GM23338 (cell line): ENCODE results near the gene SRGN. TPM values are rescaled to one million over a fixed set of nuclear protein-coding genes. Genes with fewer than 3 reads are reported as not detected.

Experiments used
- ETS1 ChIP-seq: IDR thresholded peaks from 2 replicates; pipeline ENCODE4 v1.6.1; 2016; ENCODE audit warnings: antibody characterized with exemption
- EZH2 ChIP-seq: fragments of 200-600 bp; sonication (generic); IDR thresholded peaks from one replicate; pipeline ENCODE4 v1.8.0; 2017; ENCODE audit warnings: antibody characterized with exemption, mild to moderate bottlenecking, low read depth; ENCODE audit not compliant: unreplicated experiment
- NANOG ChIP-seq: IDR thresholded peaks from 2 replicates; pipeline ENCODE4 v1.6.1; 2016; ENCODE audit warnings: antibody characterized with exemption, borderline replicate concordance
- REST ChIP-seq: IDR thresholded peaks from one replicate; pipeline ENCODE4 v1.6.1; 2018; ENCODE audit warnings: antibody characterized with exemption; ENCODE audit not compliant: unreplicated experiment
- ZNF462 ChIP-seq: fragments of 250-450 bp; sonication (Bioruptor Pico); IDR thresholded peaks from 2 replicates; pipeline ENCODE4 v1.5.0; 2020; ENCODE audit warnings: mild to moderate bottlenecking, moderate library complexity
- polyA plus RNA-seq: library from polyadenylated mRNA; unstranded; fragments of >200 nt; fragmentation: Nextera tagmentation; extraction: Ambion mirVana; gene quantifications from 2 replicates; pipeline ENCODE4 v1.2.1, GENCODE V29; 2016
- total RNA-seq: library from RNA; depleted of rRNA; stranded (reverse); fragments of >200 nt; shearing (Covaris generic); gene quantifications from 2 replicates; pipeline ENCODE4 v1.2.3, GENCODE V29; 2014

SRGN gene
- total and polyA plus RNA-seq, 2 experiments from 2014 or later, result not detected

GRCh38 chr10:69088471-69088769, 517 bp downstream of the SRGN start (continued):
- no peak for TF ChIP-seq ZNF462 (CRISPR knock-in tag)
- no peak for TF ChIP-seq ETS1
- TF ChIP-seq NANOG, result no peak
- TF ChIP-seq REST, result no peak
- no peak for TF ChIP-seq EZH2
